ENCODE results near the gene NUP133. TPM values are rescaled to one million over a fixed set of nuclear protein-coding genes. Genes with fewer than 3 reads are reported as not detected.

Gene NUP133
- total and polyA plus RNA-seq, 2 of the 4 experiments (the other 2 are of a cell fraction): 13.4 to 30.5 TPM

GRCh38 chr1:229536982-229537381 is 28.8 kb upstream of the NUP133 start:
- H4K91ac ChIP-seq (ENCODE audit: insufficient read depth, low read depth, low read length): no peak overlapping the region
- no peak overlapping the region for H3K23ac ChIP-seq (ENCODE audit: low read depth, low read length)
- H2AK5ac ChIP-seq (ENCODE audit: low read depth, low read length): no peak overlapping the region
- CTCF ChIA-PET: no interaction called here
- H4K5ac ChIP-seq (ENCODE audit: low read depth, low read length): no peak overlapping the region
- no peak overlapping the region for H2BK120ac ChIP-seq (ENCODE audit: low read depth, low read length)
- H2BK15ac ChIP-seq (ENCODE audit: low read depth, low read length): no peak overlapping the region
- no peak overlapping the region for H3K4me3 ChIP-seq (ENCODE audit: insufficient read depth, low read depth, low read length)
- H3K79me1 ChIP-seq (ENCODE audit: low read depth in 1 of 2, low read length in 2 of 2): peaks cover 3 to 9% of the 10 kb centered on the region in 2 experiments; a peak in 3 of 4 replicates
- no peaks in the 10 kb centered on the region for H3K4me1 ChIP-seq (ENCODE audit: control insufficient read depth, insufficient read depth, low read length)
- H2BK20ac ChIP-seq (ENCODE audit: low read depth, low read length): no peak overlapping the region
- no peak overlapping the region for H3K4me2 ChIP-seq (ENCODE audit: low read depth, low read length)
- no peaks in the 10 kb centered on the region for H3K9me3 ChIP-seq (ENCODE audit: control insufficient read depth, insufficient read depth, low read length)
- no peaks in the 10 kb centered on the region for H3K27me3 ChIP-seq (ENCODE audit: control insufficient read depth, insufficient read depth, low read length)
- DNase-seq (no peak), ATAC-seq (ENCODE audit: low read depth) (no peak)
- H3K14ac ChIP-seq (replicated peaks; ENCODE audit: low read depth, low read length): no peak overlapping the region
- H2AFZ ChIP-seq (replicated peaks; ENCODE audit: low read length, poor library complexity): no peak overlapping the region
- BruUV-seq (replicated peaks): no TSS peak
- no peak overlapping the region for H3K27ac ChIP-seq (ENCODE audit: insufficient read depth, low read length)
- dilution Hi-C loops (cut with HindIII; ENCODE audit: low sequenced_read_pairs, unreplicated experiment) (no loop called here), intact Hi-C loops (cut with micrococcal nuclease) (no loop called here), in situ Hi-C loops (cut with MboI; ENCODE audit: low sequenced_read_pairs) (no loop called here)
- POLR2A ChIA-PET (ENCODE audit: unreplicated experiment): no interaction called here
- H2BK5ac ChIP-seq (ENCODE audit: low read depth, low read length, poor library complexity, severe bottlenecking): no peak overlapping the region
- no peak overlapping the region for H2AK9ac ChIP-seq (replicated peaks; ENCODE audit: low read depth, low read length, poor library complexity)
- H4K8ac ChIP-seq (ENCODE audit: low read depth in 2 of 2, low read length in 2 of 2): no peak overlapping the region
- no peak overlapping the region for H3K18ac ChIP-seq (ENCODE audit: low read depth, low read length)
- H3K9me1 ChIP-seq (ENCODE audit: insufficient read depth, low read length): no peaks in the 10 kb centered on the region
- H4K20me1 ChIP-seq (ENCODE audit: insufficient read depth, low read length): no peaks in the 10 kb centered on the region
- no peak overlapping the region for H3K9ac ChIP-seq (ENCODE audit: low read depth, low read length)
- H3K36me3 ChIP-seq (ENCODE audit: control insufficient read depth, insufficient read depth, low read length): peaks cover 23% of the 10 kb centered on the region
- no peak for TF ChIP-seq MXI1 (IDR thresholded peaks at IDR 0.05; ENCODE audit: borderline replicate concordance, low read depth, low read length)
- TF ChIP-seq RAD21 (IDR thresholded peaks at IDR 0.05; ENCODE audit: low read length): no peak
- TF ChIP-seq CHD1 (IDR thresholded peaks at IDR 0.05; ENCODE audit: low read depth, low read length): no peak
- TF ChIP-seq BHLHE40 (IDR thresholded peaks at IDR 0.05; ENCODE audit: low read depth, low read length): no peak
- no peak for TF ChIP-seq ELK1 (IDR thresholded peaks at IDR 0.05; ENCODE audit: borderline replicate concordance, low read depth, low read length)
- TF ChIP-seq SMC3 (IDR thresholded peaks at IDR 0.05; ENCODE audit: low read depth, low read length): no peak
- TF ChIP-seq USF2 (IDR thresholded peaks at IDR 0.05; ENCODE audit: low read depth, low read length): no peak
- TF ChIP-seq RCOR1 (IDR thresholded peaks at IDR 0.05; ENCODE audit: insufficient replicate concordance, low read length): no peak
- TF ChIP-seq RFX5 (IDR thresholded peaks at IDR 0.05; ENCODE audit: low read depth, low read length): no peak
- no peak for TF ChIP-seq NFE2L2 (IDR thresholded peaks at IDR 0.05; ENCODE audit: low read depth, low read length)
- no peak for TF ChIP-seq CEBPB (IDR thresholded peaks at IDR 0.05; ENCODE audit: low read depth, low read length)
- no peak for TF ChIP-seq MAFK (IDR thresholded peaks at IDR 0.05; ENCODE audit: low read depth, low read length)
- TF ChIP-seq MAZ (IDR thresholded peaks at IDR 0.05; ENCODE audit: borderline replicate concordance, low read depth, low read length): no peak
- no peak for TF ChIP-seq CTCF (conservative IDR thresholded peaks at IDR 0.05; ENCODE audit: low read depth, low read length)
- TF ChIP-seq POLR2A (IDR thresholded peaks at IDR 0.05; ENCODE audit: low read depth, low read length): no peak
- H3K56ac ChIP-seq (ENCODE audit: extremely low read depth, insufficient read depth, low read length): no peak overlapping the region
- H3K4ac ChIP-seq (ENCODE audit: low read depth, low read length): no peak overlapping the region
